K562 (cell line): Measurements from ENCODE around the gene LRRC7. TPM values are rescaled to one million over a fixed set of nuclear protein-coding genes. Genes with fewer than 3 reads are reported as not detected.

ENCODE experiments used
- ATAC-seq: fragments of 200-7000 bp; cut with Tn5 transposase; 3 replicates; pipeline ENCODE4 v1.9.1; 2020; ENCODE audit warnings: moderate library complexity
- BruUV-seq: library from RNA; stranded (reverse); fragments of 400-500 nt; replicated peaks from 2 replicates; lab custom pipeline; 2021; lab: Mats Ljungman, UMichigan
- CTCF ChIA-PET: fragments of 300-600 bp; formaldehyde crosslinking; extraction: SDS; loops from one replicate; lab custom pipeline; 2021; ENCODE audit warnings: low intra/inter-chr PET ratio; lab: Yijun Ruan, JAX
- POLR2A ChIA-PET: fragments of 300-600, 350-650 bp; sonication (Branson Sonifier 250); formaldehyde crosslinking; extraction: SDS; loops from one replicate; lab custom pipeline; 2021; ENCODE audit warnings: antibody characterized with exemption, inconsistent platforms; lab: Yijun Ruan, JAX
- DNase-seq, 4 experiments: peaks; one replicate each; pipeline versions ENCODE4 v3.0.0 to v3.0.0-alpha.2; 2011 to 2018; ENCODE audit warnings: low spot score in 3 of 4, mixed read lengths in 3 of 4; ENCODE audit errors: extremely low read depth in 1 of 4
- FAIRE-seq: peaks from 2 replicates; lab custom pipeline; 2011; peaks lifted over from hg19 to GRCh38; lab: Jason Lieb, UNC
- H2AFZ ChIP-seq: 2 replicates; pipeline ENCODE4 v1.6.0; 2011; ENCODE audit warnings: low read depth, low read length, control low read depth, inconsistent platforms
- H3K27ac ChIP-seq: fragments of 200-600 bp; 3 replicates; pipeline ENCODE4 v1.8.0; 2011; ENCODE audit warnings: low read depth, mild to moderate bottlenecking, control low read depth, inconsistent platforms, low read length, moderate library complexity, mixed read lengths; ENCODE audit errors: extremely low read depth
- H3K27me3 ChIP-seq, 2 experiments: fragments of 300-600 bp in 1 of 2; 2 replicates in 1 of 2; 3 replicates in 1 of 2; pipeline versions ENCODE4 v1.6.0 to v1.8.0; 2011; ENCODE audit warnings: inconsistent platforms in 2 of 2, low read length in 2 of 2, mild to moderate bottlenecking in 1 of 2, mixed read lengths in 1 of 2, moderate library complexity in 1 of 2; ENCODE audit not compliant: control insufficient read depth in 2 of 2, insufficient read depth in 2 of 2
- H3K36me3 ChIP-seq: fragments of 300-600 bp; 3 replicates; pipeline ENCODE4 v1.8.0; 2011; ENCODE audit warnings: mild to moderate bottlenecking, low read length, inconsistent platforms; ENCODE audit not compliant: control insufficient read depth, insufficient read depth
- H3K4me1 ChIP-seq, 2 experiments: fragments of 200-600 bp in 1 of 2; replicated peaks in 1 of 2; 2 replicates in 1 of 2; 3 replicates in 1 of 2; pipeline versions ENCODE4 v1.5.1 to v1.8.0; 2011; ENCODE audit warnings: inconsistent platforms in 2 of 2, low read length in 2 of 2, mild to moderate bottlenecking in 1 of 2, mixed read lengths in 1 of 2, moderate library complexity in 1 of 2; ENCODE audit not compliant: control insufficient read depth in 2 of 2, insufficient read depth in 2 of 2
- H3K4me2 ChIP-seq: 2 replicates; pipeline ENCODE4 v1.6.1; 2011; ENCODE audit warnings: low read length, control low read depth, inconsistent platforms, mixed read lengths; ENCODE audit not compliant: insufficient read depth
- H3K4me3 ChIP-seq: fragments of 200-600 bp; sonication (generic), shearing (Covaris generic); 2 replicates; pipeline ENCODE4 v1.5.1; 2016; ENCODE audit warnings: control low read depth, inconsistent platforms
- H3K79me2 ChIP-seq: fragments of 200-600 bp; 3 replicates; pipeline ENCODE4 v1.8.0; 2011; ENCODE audit warnings: low read length, inconsistent platforms; ENCODE audit not compliant: control insufficient read depth, insufficient read depth
- H3K9ac ChIP-seq, 2 experiments: 2 replicates each; pipeline versions ENCODE4 v1.6.0 to v1.6.1; 2011; ENCODE audit warnings: low read depth in 2 of 2, low read length in 2 of 2, control low read depth in 1 of 2, inconsistent platforms in 1 of 2, mild to moderate bottlenecking in 1 of 2, mixed read lengths in 1 of 2; ENCODE audit not compliant: insufficient read depth in 1 of 2
- H3K9me1 ChIP-seq: one replicate; pipeline ENCODE4 v1.6.0; 2011; ENCODE audit warnings: inconsistent platforms, mild to moderate bottlenecking, low read length, moderate library complexity; ENCODE audit not compliant: control insufficient read depth, insufficient read depth
- H3K9me3 ChIP-seq: replicated peaks from 2 replicates; pipeline ENCODE4 v1.5.1; 2011; ENCODE audit warnings: low read depth, low read length, inconsistent platforms; ENCODE audit not compliant: control insufficient read depth, insufficient read depth
- H4K20me1 ChIP-seq: replicated peaks from 2 replicates; pipeline ENCODE4 v1.6.1; 2011; ENCODE audit warnings: low read length, inconsistent platforms, mixed read lengths; ENCODE audit not compliant: control insufficient read depth, insufficient read depth
- ATF1 ChIP-seq, 2 experiments: fragments of 450-650 bp in 1 of 2; IDR thresholded peaks; 2 replicates each; pipeline ENCODE4 v1.6.1; 2016; ENCODE audit warnings: missing compliant biosample characterization in 1 of 2, missing genetic modification characterization in 1 of 2
- CHD7 ChIP-seq: fragments of 200-600 bp; sonication (generic); IDR thresholded peaks from one replicate; pipeline ENCODE4 v1.6.1; 2012; ENCODE audit warnings: mild to moderate bottlenecking, low read depth, low read length, inconsistent platforms
- PHB2 ChIP-seq: fragments of 450-650 bp; IDR thresholded peaks from 2 replicates; pipeline ENCODE4 v1.6.1; 2017; ENCODE audit warnings: low read depth
- WGBS: fragments of 100-300 bp; shearing (Covaris generic); methylation state at CpG from one replicate; pipeline ENCODE4 v1.1.6; 2016; ENCODE audit warnings: low coverage, mixed read lengths; ENCODE audit not compliant: insufficient coverage; ENCODE audit errors: missing lambda C conversion rate; 5-methylcytosine and 5-hydroxymethylcytosine counted together
- in situ Hi-C: fragments of 300-500 bp; cut with MboI; formaldehyde crosslinking; loops from 4 replicates; pipeline ENCODE4 v1.15.0; 2018; ENCODE audit warnings: inconsistent platforms, mixed read lengths
- intact Hi-C: fragments of 100-400 bp; cut with micrococcal nuclease; formaldehyde crosslinking; loops from 2 replicates; pipeline ENCODE4 v1.14.2; 2022
- polyA plus RNA-seq, 8 experiments: library from polyadenylated mRNA; depleted of rRNA in 4 of 8; stranded (reverse) in 5 of 8; unstranded in 3 of 8; fragments of >200 nt; fragmentation: Nextera tagmentation in 2 of 8; fragmentation: Illumina TruSeq in 1 of 8; extraction: Ambion mirVana in 2 of 8; extraction: Trizol in 1 of 8; gene quantifications; 2 replicates each; pipeline versions ENCODE4 v1.2.1 to v1.2.3, GENCODE V29; 2011 to 2014; ENCODE audit warnings: inconsistent platforms in 1 of 8, missing spikeins in 1 of 8
- total RNA-seq, 7 experiments: library from RNA; depleted of rRNA in 6 of 7; stranded (reverse); fragments of >200 nt in 6 of 7; fragmentation: Illumina TruSeq in 2 of 7; extraction: Trizol in 2 of 7; gene quantifications; 2 replicates each; pipeline versions ENCODE4 v1.2.1 to v1.2.3, GENCODE V29; 2011 to 2021; ENCODE audit warnings: low replicate concordance in 1 of 7
- TF ChIP-seq, protein P1 (sequence below), 2 experiments: IDR thresholded peaks; 2 replicates each; pipeline ENCODE4 v1.6.1; 2011; ENCODE audit warnings: borderline replicate concordance in 1 of 2, control low read depth in 1 of 2, low read depth in 1 of 2, low read length in 1 of 2, mild to moderate bottlenecking in 1 of 2, mixed read lengths in 1 of 2, moderate library complexity in 1 of 2; ENCODE audit not compliant: insufficient read depth in 1 of 2, insufficient read length in 1 of 2, poor library complexity in 1 of 2, severe bottlenecking in 1 of 2; ENCODE audit errors: extremely low read depth in 1 of 2
- TF ChIP-seq, protein P2 (sequence below): sonication (generic); formaldehyde crosslinking; IDR thresholded peaks from 2 replicates; pipeline ENCODE4 v1.8.1; 2022; ENCODE audit warnings: missing genetic modification reagents

LRRC7 gene
- total and polyA plus RNA-seq, 9 of the 15 experiments (the other 6 are each of a cell fraction or from before 2014, with no cell fraction given): 0.09 to 0.94 (median 0.49) TPM

DNA sequence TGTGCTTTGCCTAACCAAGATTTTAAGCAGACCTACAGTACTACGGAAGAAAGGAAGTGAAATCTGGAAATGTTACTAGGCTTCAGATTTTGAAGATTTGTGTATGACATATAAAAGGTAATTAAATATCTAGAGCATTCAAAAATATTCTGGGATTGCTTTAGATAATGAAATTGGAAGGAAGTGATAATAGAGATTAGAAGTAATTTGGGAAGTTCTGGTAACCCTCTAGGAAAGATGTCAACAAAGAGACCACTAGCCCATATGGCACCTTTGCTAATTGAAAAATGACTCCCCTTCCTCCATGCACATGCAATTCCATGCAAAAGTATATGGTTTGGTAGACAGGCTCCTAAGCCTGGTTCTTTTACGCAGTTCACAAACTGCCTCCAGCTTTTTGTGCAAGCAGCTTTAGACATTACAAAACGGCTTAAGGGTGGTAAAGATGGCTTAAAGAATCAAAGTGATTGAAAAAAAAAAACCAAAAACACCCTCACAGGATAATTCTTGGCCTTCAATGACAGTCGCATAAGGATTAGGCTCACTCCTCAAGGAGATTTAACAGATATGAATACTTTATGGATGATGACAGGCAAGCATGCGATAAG is 81.8 kb downstream of the LRRC7 start:
- no TSS peak for BruUV-seq
- no peaks in the 10 kb centered on the region for H3K9me1 ChIP-seq
- H2AFZ ChIP-seq: no peak overlapping the region
- H3K79me2 ChIP-seq: no peaks in the 10 kb centered on the region
- ChIA-PET CTCF (no interaction called here), POLR2A (no interaction called here)
- ATAC-seq (no peak), DNase-seq (no peak), FAIRE-seq (no peak)
- no peak overlapping the region for H3K4me2 ChIP-seq
- H3K4me3 ChIP-seq: no peak overlapping the region
- WGBS: 13% methylated on average over 5 of the region's 5 CpGs
- H3K9ac ChIP-seq: no peak overlapping the region
- in situ Hi-C loops (no loop called here), intact Hi-C loops (no loop called here)
- H3K9me3 ChIP-seq: no peaks in the 10 kb centered on the region
- H3K36me3 ChIP-seq: no peaks in the 10 kb centered on the region
- no peak overlapping the region for H3K27ac ChIP-seq
- H3K4me1 ChIP-seq: no peaks in the 10 kb centered on the region
- no peaks in the 10 kb centered on the region for H3K27me3 ChIP-seq
- H4K20me1 ChIP-seq: no peaks in the 10 kb centered on the region
- TF ChIP-seq ATF1 (CRISPR knock-in tag; IDR thresholded peaks at IDR 0.05) (no peak), ATF1 (tag; IDR thresholded peaks at IDR 0.05) (no peak), CHD7 (no peak), PHB2 (no peak)
- TF ChIP-seq, protein P1, sequence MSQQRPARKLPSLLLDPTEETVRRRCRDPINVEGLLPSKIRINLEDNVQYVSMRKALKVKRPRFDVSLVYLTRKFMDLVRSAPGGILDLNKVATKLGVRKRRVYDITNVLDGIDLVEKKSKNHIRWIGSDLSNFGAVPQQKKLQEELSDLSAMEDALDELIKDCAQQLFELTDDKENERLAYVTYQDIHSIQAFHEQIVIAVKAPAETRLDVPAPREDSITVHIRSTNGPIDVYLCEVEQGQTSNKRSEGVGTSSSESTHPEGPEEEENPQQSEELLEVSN (IDR thresholded peaks at IDR 0.05; ENCODE audit: borderline replicate concordance in 1 of 2, extremely low read depth in 1 of 2, insufficient read depth in 1 of 2, insufficient read length in 1 of 2, low read depth in 1 of 2, low read length in 1 of 2, poor library complexity in 1 of 2, severe bottlenecking in 1 of 2): no peak
- TF ChIP-seq, protein P2, sequence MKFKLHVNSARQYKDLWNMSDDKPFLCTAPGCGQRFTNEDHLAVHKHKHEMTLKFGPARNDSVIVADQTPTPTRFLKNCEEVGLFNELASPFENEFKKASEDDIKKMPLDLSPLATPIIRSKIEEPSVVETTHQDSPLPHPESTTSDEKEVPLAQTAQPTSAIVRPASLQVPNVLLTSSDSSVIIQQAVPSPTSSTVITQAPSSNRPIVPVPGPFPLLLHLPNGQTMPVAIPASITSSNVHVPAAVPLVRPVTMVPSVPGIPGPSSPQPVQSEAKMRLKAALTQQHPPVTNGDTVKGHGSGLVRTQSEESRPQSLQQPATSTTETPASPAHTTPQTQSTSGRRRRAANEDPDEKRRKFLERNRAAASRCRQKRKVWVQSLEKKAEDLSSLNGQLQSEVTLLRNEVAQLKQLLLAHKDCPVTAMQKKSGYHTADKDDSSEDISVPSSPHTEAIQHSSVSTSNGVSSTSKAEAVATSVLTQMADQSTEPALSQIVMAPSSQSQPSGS (CRISPR knock-in tag): no peak
